Mesothelial cell of epicardium (in vitro differentiated cells): Measurements from ENCODE around the gene LIAS. TPM values are rescaled to one million over a fixed set of nuclear protein-coding genes. Genes with fewer than 3 reads are reported as not detected.
A peak's percentile ranks its signal among the peaks of the same experiment; 100 is the strongest.
"Not testable (repeated sequence)": the region's sequence is repeated elsewhere in the genome, so short reads cannot be mapped to it uniquely, and the experiment has no call there.

ENCODE experiments used
- DNase-seq, 2 experiments: peaks; one replicate each; pipeline ENCODE4 v3.0.0; 2021; ENCODE audit warnings: low spot score in 2 of 2; ENCODE audit not compliant: unreplicated experiment in 2 of 2
- H3K27ac Mint-ChIP-seq: 2 replicates; pipeline ENCODE4 v1.8.0; 2021; ENCODE audit warnings: mixed read lengths
- H3K27me3 Mint-ChIP-seq: 2 replicates; pipeline ENCODE4 v1.8.0; 2021; ENCODE audit warnings: low read depth, mixed read lengths
- H3K36me3 Mint-ChIP-seq: 2 replicates; pipeline ENCODE4 v1.8.0; 2021; ENCODE audit warnings: mixed read lengths
- H3K4me1 Mint-ChIP-seq: 2 replicates; pipeline ENCODE4 v1.8.0; 2021; ENCODE audit warnings: mixed read lengths
- H3K4me3 Mint-ChIP-seq: 2 replicates; pipeline ENCODE4 v1.8.0; 2021; ENCODE audit warnings: mild to moderate bottlenecking, moderate library complexity, mixed read lengths
- H3K9me3 Mint-ChIP-seq: 2 replicates; pipeline ENCODE4 v1.8.0; 2021; ENCODE audit warnings: mixed read lengths
- CTCF ChIP-seq: fragments of 200-600 bp; sonication (generic); IDR thresholded peaks from one replicate; pipeline ENCODE4 v1.5.0; 2021; ENCODE audit warnings: antibody characterized with exemption; ENCODE audit not compliant: unreplicated experiment
- total RNA-seq: library from RNA; stranded (reverse); gene quantifications from 3 replicates; pipeline ENCODE4 v1.2.1, GENCODE V29; 2021

Gene LIAS
- total RNA-seq, 1 donor from 2014 or later, result 16.3 TPM

GRCh38 chr4:39510348-39510929 is 51.6 kb downstream of the LIAS start:
- Mint-ChIP-seq H3K27ac (no peak overlapping the region), H3K36me3 (peaks cover 45% of the 10 kb centered on the region), H3K4me1 (no peaks in the 10 kb centered on the region), H3K4me3 (no peak overlapping the region), H3K27me3 (no peaks in the 10 kb centered on the region), H3K9me3 (no peaks in the 10 kb centered on the region)
- DNase-seq, result no peak
- no peak for TF ChIP-seq CTCF

GRCh38 chr4:39514266-39514665 is 55.4 kb downstream of the LIAS start:
- DNase-seq, H3K9me3 Mint-ChIP-seq, H3K27ac Mint-ChIP-seq, H3K4me3 Mint-ChIP-seq, H3K27me3 Mint-ChIP-seq, H3K4me1 Mint-ChIP-seq: not testable (repeated sequence)
- peaks cover 32% of the 10 kb centered on the region for H3K36me3 Mint-ChIP-seq

- Mint-ChIP-seq H3K4me3 (no peak overlapping the region), H3K4me1 (no peaks in the 10 kb centered on the region), H3K9me3 (no peaks in the 10 kb centered on the region), H3K27me3 (no peaks in the 10 kb centered on the region), H3K27ac (no peak overlapping the region), H3K36me3 (peaks cover 27% of the 10 kb centered on the region)
- no peak for DNase-seq
- TF ChIP-seq CTCF, result no peak
Measured at GRCh38 chr4:39514888-39515401, 56.1 kb downstream of the LIAS start.

GRCh38 chr4:39515669-39516401 is 57.0 kb downstream of the LIAS start:
- DNase-seq, H3K27me3 Mint-ChIP-seq, H3K4me1 Mint-ChIP-seq, H3K9me3 Mint-ChIP-seq, H3K4me3 Mint-ChIP-seq, H3K27ac Mint-ChIP-seq: not testable (repeated sequence)
- H3K36me3 Mint-ChIP-seq, result peaks cover 24% of the 10 kb centered on the region

GRCh38 chr4:39516407-39516966 is 57.6 kb downstream of the LIAS start:
- DNase-seq, result no peak
- Mint-ChIP-seq H3K4me3 (no peak overlapping the region), H3K36me3 (peaks cover 23% of the 10 kb centered on the region), H3K4me1 (peaks cover 4% of the 10 kb centered on the region), H3K9me3 (no peaks in the 10 kb centered on the region), H3K27ac (peak overlapping the region; percentile 28), H3K27me3 (no peaks in the 10 kb centered on the region)
- no peak for TF ChIP-seq CTCF

GRCh38 chr4:39518484-39518883 is 59.6 kb downstream of the LIAS start:
- no peak overlapping the region for H3K27ac Mint-ChIP-seq
- TF ChIP-seq CTCF, result no peak
- no peaks in the 10 kb centered on the region for H3K9me3 Mint-ChIP-seq
- H3K36me3 Mint-ChIP-seq, result peaks cover 9% of the 10 kb centered on the region
- H3K4me1 Mint-ChIP-seq, result peaks cover 17% of the 10 kb centered on the region
- no peak overlapping the region for H3K4me3 Mint-ChIP-seq
- DNase-seq, result no peak
- no peaks in the 10 kb centered on the region for H3K27me3 Mint-ChIP-seq
